GM10266 (cell line): ENCODE data around the gene KAZALD1.

ENCODE experiments used
- DNase-seq: peaks from one replicate; pipeline ENCODE4 v3.0.0; 2012; ENCODE audit errors: extremely low spot score
- CTCF ChIP-seq: IDR thresholded peaks from 2 replicates; pipeline ENCODE4 v1.5.1; 2012; ENCODE audit warnings: mild to moderate bottlenecking, low read depth; ENCODE audit not compliant: control insufficient read depth, insufficient read depth; ENCODE audit errors: missing control alignments

Gene KAZALD1

GRCh38 chr10:101066146-101066895, 4.5 kb downstream of the KAZALD1 start:
- peak; percentile 78 for DNase-seq
- TF ChIP-seq CTCF, result peak; percentile 70

GRCh38 chr10:101066896-101067355, 5.1 kb downstream of the KAZALD1 start:
- DNase-seq, result no peak
- no peak for TF ChIP-seq CTCF

- peak; percentile 87 for DNase-seq
- peak; percentile 90 for TF ChIP-seq CTCF
Measured at GRCh38 chr10:101067356-101068083, 5.7 kb downstream of the KAZALD1 start.

- no peak for DNase-seq
- no peak for TF ChIP-seq CTCF
Measured at GRCh38 chr10:101069441-101069840, 7.7 kb downstream of the KAZALD1 start.

GRCh38 chr10:101070098-101070497, 8.3 kb downstream of the KAZALD1 start:
- no peak for DNase-seq
- no peak for TF ChIP-seq CTCF

GRCh38 chr10:101071267-101071884, 9.6 kb downstream of the KAZALD1 start:
- TF ChIP-seq CTCF, result no peak
- DNase-seq, result no peak

- DNase-seq, result no peak
- no peak for TF ChIP-seq CTCF
Measured at GRCh38 chr10:101071885-101072433, 10.2 kb downstream of the KAZALD1 start.
